PC-9 (cell line): ENCODE data around the gene CBLB. TPM values are rescaled to one million over a fixed set of nuclear protein-coding genes. Genes with fewer than 3 reads are reported as not detected.

Experiments
- BruUV-seq: library from RNA; stranded (reverse); fragments of 400-500 nt; replicated peaks from 2 replicates; lab custom pipeline; 2021; lab: Mats Ljungman, UMichigan
- CTCF ChIA-PET: fragments of 300-600 bp; sonication (Branson Sonifier 250); formaldehyde crosslinking; loops from one replicate; lab custom pipeline; 2022; ENCODE audit warnings: antibody characterized with exemption; lab: Charles Lee
- POLR2A ChIA-PET: fragments of 300-600 bp; sonication (Branson Sonifier 250); formaldehyde crosslinking; loops from one replicate; lab custom pipeline; 2022; ENCODE audit warnings: antibody characterized with exemption; ENCODE audit not compliant: unreplicated experiment; lab: Charles Lee
- DNase-seq, 2 experiments: peaks; one replicate each; pipeline versions ENCODE4 v3.0.0 to v3.0.0-alpha.2; 2015 to 2022; ENCODE audit warnings: mixed read lengths in 1 of 2
- H2AFZ ChIP-seq: fragments of 200-600 bp; sonication (generic); 2 replicates; pipeline ENCODE4 v1.8.1; 2017; ENCODE audit warnings: antibody characterized with exemption
- H3F3A ChIP-seq: fragments of 200-600 bp; sonication (generic); 2 replicates; pipeline ENCODE4 v1.8.1; 2017; ENCODE audit warnings: antibody characterized with exemption, mild to moderate bottlenecking, low read depth; ENCODE audit not compliant: insufficient read depth
- H3K27ac ChIP-seq: fragments of 200-600 bp; sonication (generic); 2 replicates; pipeline ENCODE4 v1.6.1; 2016; ENCODE audit warnings: mixed run types
- H3K27me3 ChIP-seq: fragments of 200-600 bp; sonication (generic); 2 replicates; pipeline ENCODE4 v1.6.1; 2016; ENCODE audit warnings: low read depth, mixed run types; ENCODE audit not compliant: insufficient read depth
- H3K36me3 ChIP-seq: fragments of 200-600 bp; sonication (generic); 2 replicates; pipeline ENCODE4 v1.6.1; 2016; ENCODE audit warnings: low read depth, mixed run types
- H3K4me1 ChIP-seq: fragments of 200-600 bp; sonication (generic); replicated peaks from 2 replicates; pipeline ENCODE4 v1.6.1; 2016; ENCODE audit warnings: mixed run types; ENCODE audit not compliant: insufficient read depth
- H3K4me2 ChIP-seq: fragments of 200-600 bp; sonication (generic); 2 replicates; pipeline ENCODE4 v1.6.1; 2017; ENCODE audit warnings: mixed run types
- H3K4me3 ChIP-seq: fragments of 200-600 bp; sonication (generic); 2 replicates; pipeline ENCODE4 v1.6.1; 2016; ENCODE audit warnings: mixed run types
- H3K79me2 ChIP-seq: fragments of 200-600 bp; sonication (generic); 2 replicates; pipeline ENCODE4 v1.6.1; 2017; ENCODE audit warnings: low read depth, mixed run types
- H3K9me2 ChIP-seq: fragments of 200-600 bp; sonication (generic); 2 replicates; pipeline ENCODE4 v1.8.1; 2017; ENCODE audit warnings: mild to moderate bottlenecking; ENCODE audit not compliant: insufficient read depth
- H3K9me3 ChIP-seq: fragments of 200-600 bp; sonication (generic); 2 replicates; pipeline ENCODE4 v1.8.1; 2016; ENCODE audit warnings: low read depth; ENCODE audit not compliant: insufficient read depth
- H4K20me1 ChIP-seq: fragments of 200-600 bp; sonication (generic); 2 replicates; pipeline ENCODE4 v1.8.1; 2017; ENCODE audit not compliant: insufficient read depth
- EZH2 ChIP-seq: fragments of 200-600 bp; sonication (generic); IDR thresholded peaks from 2 replicates; pipeline ENCODE4 v1.8.0; 2017; ENCODE audit warnings: antibody characterized with exemption, low read depth
- intact Hi-C: fragments of 100-400 bp; cut with micrococcal nuclease; formaldehyde crosslinking; loops from one replicate; pipeline ENCODE4 v1.10.0; 2022; ENCODE audit not compliant: unreplicated experiment
- total RNA-seq: library from RNA; stranded (reverse); gene quantifications from 2 replicates; pipeline ENCODE4 v1.2.3, GENCODE V29; 2021
- TF ChIP-seq, protein P1 (sequence below): fragments of 200-600 bp; sonication (generic); conservative IDR thresholded peaks from 2 replicates; pipeline ENCODE4 v1.6.1; 2017; ENCODE audit warnings: mixed run types, antibody characterized with exemption, mild to moderate bottlenecking, moderate library complexity

Gene CBLB
- total RNA-seq, 1 experiment from 2014 or later: 44.0 TPM

DNA sequence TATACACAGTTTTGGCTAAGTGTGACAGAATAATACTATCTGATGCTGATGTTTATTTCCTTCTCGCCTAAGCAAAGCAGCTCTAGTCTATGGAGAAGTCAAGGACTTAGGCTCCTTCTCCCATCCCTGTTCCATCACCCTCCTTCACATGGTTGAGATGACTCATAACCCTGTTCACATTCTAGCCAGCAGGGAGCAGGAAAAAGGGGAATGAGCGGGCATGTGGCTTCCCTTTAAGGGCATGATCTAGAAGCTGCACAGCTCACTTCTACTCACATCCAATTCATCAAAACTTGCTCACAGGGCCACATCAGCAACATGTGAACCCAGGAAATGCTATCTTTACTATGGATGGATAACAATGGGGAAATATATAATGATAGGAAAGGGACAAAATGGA lies 40.9 kb downstream of the CBLB start:
- no TSS peak for BruUV-seq
- no peaks in the 10 kb centered on the region for H3K9me2 ChIP-seq
- intact Hi-C loops: no loop called here
- no peak overlapping the region for H3K4me2 ChIP-seq
- H3K9me3 ChIP-seq: no peaks in the 10 kb centered on the region; the same call in none of the 2 replicates
- H3K4me1 ChIP-seq: peaks cover 13% of the 10 kb centered on the region
- ChIA-PET POLR2A (no interaction called here), CTCF (interaction anchor here (0.6 kb wide), 1 partner anchor 29 kb away, joined by 3 read pairs; no protein-coding TSS in a partner anchor)
- H3F3A ChIP-seq: peaks cover 8% of the 10 kb centered on the region; the same call in 1 of the 2 replicates
- no peaks in the 10 kb centered on the region for H4K20me1 ChIP-seq
- H3K27me3 ChIP-seq: no peaks in the 10 kb centered on the region
- no peaks in the 10 kb centered on the region for H3K79me2 ChIP-seq
- H3K27ac ChIP-seq: no peak overlapping the region
- H3K4me3 ChIP-seq: no peak overlapping the region
- TF ChIP-seq, protein P1, sequence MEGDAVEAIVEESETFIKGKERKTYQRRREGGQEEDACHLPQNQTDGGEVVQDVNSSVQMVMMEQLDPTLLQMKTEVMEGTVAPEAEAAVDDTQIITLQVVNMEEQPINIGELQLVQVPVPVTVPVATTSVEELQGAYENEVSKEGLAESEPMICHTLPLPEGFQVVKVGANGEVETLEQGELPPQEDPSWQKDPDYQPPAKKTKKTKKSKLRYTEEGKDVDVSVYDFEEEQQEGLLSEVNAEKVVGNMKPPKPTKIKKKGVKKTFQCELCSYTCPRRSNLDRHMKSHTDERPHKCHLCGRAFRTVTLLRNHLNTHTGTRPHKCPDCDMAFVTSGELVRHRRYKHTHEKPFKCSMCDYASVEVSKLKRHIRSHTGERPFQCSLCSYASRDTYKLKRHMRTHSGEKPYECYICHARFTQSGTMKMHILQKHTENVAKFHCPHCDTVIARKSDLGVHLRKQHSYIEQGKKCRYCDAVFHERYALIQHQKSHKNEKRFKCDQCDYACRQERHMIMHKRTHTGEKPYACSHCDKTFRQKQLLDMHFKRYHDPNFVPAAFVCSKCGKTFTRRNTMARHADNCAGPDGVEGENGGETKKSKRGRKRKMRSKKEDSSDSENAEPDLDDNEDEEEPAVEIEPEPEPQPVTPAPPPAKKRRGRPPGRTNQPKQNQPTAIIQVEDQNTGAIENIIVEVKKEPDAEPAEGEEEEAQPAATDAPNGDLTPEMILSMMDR: no peak
- TF ChIP-seq EZH2: no peak
- DNase-seq: peak in 1 of 2 experiments; percentile 14
- H2AFZ ChIP-seq: no peak overlapping the region
- H3K36me3 ChIP-seq: 0 out of 2 replicates have a peak, but pooled peaks cover 5% of the 10 kb centered on the region

DNA sequence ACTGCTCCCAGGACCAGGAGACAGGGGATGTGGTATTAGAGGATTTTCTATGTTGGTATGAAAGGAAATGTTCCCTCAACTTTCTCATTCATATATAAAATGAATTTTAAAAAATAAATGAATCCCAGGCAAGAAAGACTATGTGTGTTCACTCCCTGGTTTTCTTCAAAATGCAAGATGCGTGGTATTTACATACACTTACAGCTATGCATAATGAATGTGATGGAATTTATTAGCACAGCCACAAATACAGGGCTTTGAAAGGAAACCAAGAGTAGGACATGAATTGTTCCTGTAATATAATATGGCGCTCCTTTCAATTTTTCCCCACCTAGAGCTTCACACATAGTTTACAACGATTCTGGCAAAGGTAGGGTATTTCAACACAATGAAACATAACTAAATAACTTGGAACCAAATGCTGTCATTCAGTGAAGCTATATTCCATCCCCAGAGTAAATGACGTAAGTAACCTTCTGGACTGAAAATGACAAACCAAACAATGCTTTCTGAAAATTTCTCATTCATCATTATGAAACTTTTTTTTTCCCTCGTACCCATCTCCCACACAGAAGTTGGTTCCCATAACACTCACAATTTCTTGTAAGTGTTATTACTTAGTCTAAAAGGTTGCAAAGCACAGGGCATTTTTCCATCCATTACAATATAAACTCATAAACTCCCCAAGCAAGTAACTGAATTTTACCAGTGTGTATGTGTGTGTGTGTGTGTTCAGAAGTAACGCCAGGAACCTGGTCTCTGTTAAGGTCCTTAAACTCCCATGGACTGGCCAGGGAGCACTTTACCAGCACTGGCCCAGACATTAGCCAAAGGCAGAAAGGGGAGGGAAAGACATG lies 41.8 kb downstream of the CBLB start:
- H3K36me3 ChIP-seq: 0 out of 2 replicates have a peak, but pooled peaks cover 5% of the 10 kb centered on the region
- no peaks in the 10 kb centered on the region; the same call in none of the 2 replicates for H3K9me3 ChIP-seq
- CTCF ChIA-PET: interaction anchor here (0.6 kb wide), 1 partner anchor 30 kb away, joined by 3 read pairs; no protein-coding TSS in a partner anchor
- TF ChIP-seq, protein P1: no peak
- TF ChIP-seq EZH2: no peak
- H3F3A ChIP-seq: peaks cover 8% of the 10 kb centered on the region; the same call in 1 of the 2 replicates
- no peaks in the 10 kb centered on the region for H3K9me2 ChIP-seq
- H3K27ac ChIP-seq: no peak overlapping the region
- H3K4me2 ChIP-seq: no peak overlapping the region
- BruUV-seq: no TSS peak
- no peak overlapping the region for H3K4me3 ChIP-seq
- no peaks in the 10 kb centered on the region for H4K20me1 ChIP-seq
- peaks cover 16% of the 10 kb centered on the region for H3K4me1 ChIP-seq
- H2AFZ ChIP-seq: no peak overlapping the region
- POLR2A ChIA-PET: no interaction called here
- intact Hi-C loops: no loop called here
- DNase-seq: no peak
- H3K79me2 ChIP-seq: no peaks in the 10 kb centered on the region
- no peaks in the 10 kb centered on the region for H3K27me3 ChIP-seq

DNA sequence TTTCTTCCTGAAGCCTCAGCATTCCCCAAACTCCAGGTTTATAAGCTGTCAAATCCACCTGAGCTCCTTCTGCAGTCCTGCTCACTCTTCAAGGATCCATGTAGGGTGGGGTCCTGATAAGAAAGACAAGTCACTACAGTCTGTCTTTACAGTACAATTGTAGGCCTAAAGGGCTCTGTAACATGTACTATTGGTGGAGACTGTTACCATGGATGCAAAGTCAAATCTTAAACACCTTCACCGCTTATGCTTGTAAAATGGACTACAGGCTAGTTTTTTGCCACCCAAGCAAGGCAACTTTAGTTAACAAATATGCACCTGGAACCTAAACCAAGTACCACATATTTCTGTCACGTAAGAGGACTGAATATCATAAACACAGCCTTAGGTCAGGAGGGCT lies 44.7 kb downstream of the CBLB start:
- H3K4me1 ChIP-seq: peaks cover 16% of the 10 kb centered on the region
- 0 out of 2 replicates have a peak, but pooled peaks cover 5% of the 10 kb centered on the region for H3K36me3 ChIP-seq
- DNase-seq: no peak
- BruUV-seq: no TSS peak
- no peaks in the 10 kb centered on the region for H3K27me3 ChIP-seq
- no peak for TF ChIP-seq EZH2
- TF ChIP-seq, protein P1: no peak
- H2AFZ ChIP-seq: no peak overlapping the region
- H3K4me3 ChIP-seq: no peak overlapping the region
- peak overlapping the region; percentile 2; the same call in 1 of the 2 replicates for H3K4me2 ChIP-seq
- H3K27ac ChIP-seq: 0 out of 2 replicates have a peak overlapping the region, but pooled peaks have one; percentile 9
- intact Hi-C loops: no loop called here
- H3K9me2 ChIP-seq: no peaks in the 10 kb centered on the region
- CTCF ChIA-PET: no interaction called here
- POLR2A ChIA-PET: interaction anchor here (0.5 kb wide), 1 partner anchor 20 kb away, joined by 7 read pairs; no protein-coding TSS in a partner anchor
- H3F3A ChIP-seq: peaks cover 8% of the 10 kb centered on the region; the same call in 1 of the 2 replicates
- H3K79me2 ChIP-seq: no peaks in the 10 kb centered on the region
- H3K9me3 ChIP-seq: no peaks in the 10 kb centered on the region; the same call in 1 of the 2 replicates
- no peaks in the 10 kb centered on the region for H4K20me1 ChIP-seq
